ENCODE data around the gene ACAP1.
"Not testable (repeated sequence)": the region's sequence is repeated elsewhere in the genome, so short reads cannot be mapped to it uniquely, and the experiment has no call there.

The ACAP1 gene

DNA sequence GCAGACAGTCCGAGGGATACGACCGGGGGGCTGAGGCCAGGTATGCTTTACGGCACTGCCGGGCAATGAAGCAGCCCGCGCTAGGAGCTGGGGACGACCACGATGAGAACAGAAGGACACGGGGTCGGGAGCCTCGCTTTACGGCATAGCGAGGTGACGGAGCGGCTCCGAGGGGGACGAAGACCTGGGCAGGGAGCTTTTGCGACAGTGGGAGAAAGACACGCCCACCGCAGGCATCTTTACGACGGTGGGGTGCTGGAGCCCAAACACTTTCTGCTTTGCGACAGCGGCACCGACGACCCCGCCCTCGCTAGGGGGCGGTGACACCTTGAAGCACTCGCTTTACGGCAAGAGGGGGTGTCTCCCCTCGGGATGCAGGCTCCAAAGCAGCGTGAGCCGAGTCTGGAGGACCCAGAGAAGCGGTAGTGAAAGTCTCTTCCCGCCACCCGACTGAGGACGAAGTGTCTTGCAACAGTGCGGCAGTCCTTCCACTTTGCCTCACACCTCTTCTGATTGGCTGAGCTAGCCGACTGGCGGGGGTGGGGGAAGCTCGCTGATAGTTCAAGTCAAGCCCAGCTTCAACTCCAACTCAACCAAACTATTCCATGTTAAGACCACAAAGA is 6.8 kb upstream of the ACAP1 start:
- DNase-seq: peak; percentile 100

GRCh38 chr17:7329997-7330637 is 6.2 kb upstream of the ACAP1 start:
- peak; percentile 84 for DNase-seq

DNA sequence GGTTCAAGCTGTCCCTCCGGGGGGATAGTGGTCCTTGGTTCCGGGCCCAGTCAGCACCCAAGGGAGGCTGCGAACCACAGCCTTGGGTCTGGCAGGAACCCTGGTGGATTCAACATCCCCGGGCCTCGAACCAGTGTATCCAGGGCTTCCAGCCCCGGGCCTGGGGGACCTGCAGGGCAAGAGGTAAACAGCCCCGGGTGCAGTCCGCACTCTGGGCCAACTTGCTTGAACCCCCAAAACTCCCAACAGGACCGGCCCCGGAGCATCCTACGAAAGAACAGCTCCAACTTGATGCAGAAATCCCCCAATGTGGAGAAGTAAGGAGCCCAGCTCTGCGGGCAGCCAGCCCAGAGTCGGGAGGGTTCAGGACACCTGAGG is 5.7 kb upstream of the ACAP1 start:
- DNase-seq: no peak

GRCh38 chr17:7332111-7332510 is 4.2 kb upstream of the ACAP1 start:
- DNase-seq: no peak

- peak; percentile 65 for DNase-seq
These were observed 3.7 kb upstream of the ACAP1 start for GRCh38 chr17:7332600-7333069.

GRCh38 chr17:7334938-7335538 is 1.3 kb upstream of the ACAP1 start:
- DNase-seq: no peak

DNA sequence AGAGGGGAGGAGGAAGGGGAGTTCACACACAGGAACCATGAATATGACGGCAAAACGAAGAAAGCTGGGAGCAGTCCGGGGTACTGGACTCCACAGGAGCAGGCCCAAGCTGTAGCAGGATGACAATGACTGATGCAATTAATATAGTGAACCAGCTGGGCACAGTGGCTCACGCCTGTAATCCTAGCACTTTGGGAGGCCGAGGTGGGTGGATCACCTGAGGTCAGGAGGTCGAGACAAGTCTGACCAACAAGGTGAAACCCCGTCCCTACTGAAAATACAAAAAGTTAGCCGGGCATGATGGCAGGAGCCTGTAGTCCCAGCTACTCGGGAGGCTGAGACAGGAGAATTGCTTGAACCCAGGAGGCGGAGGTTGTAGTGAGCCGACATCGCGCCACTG is 564 bp upstream of the ACAP1 start:
- DNase-seq: not testable (repeated sequence)

GRCh38 chr17:7337600-7337999 is 1.3 kb downstream of the ACAP1 start:
- not testable (repeated sequence) for DNase-seq

GRCh38 chr17:7340179-7340578 is 3.9 kb downstream of the ACAP1 start:
- peak; percentile 50 for DNase-seq

DNA sequence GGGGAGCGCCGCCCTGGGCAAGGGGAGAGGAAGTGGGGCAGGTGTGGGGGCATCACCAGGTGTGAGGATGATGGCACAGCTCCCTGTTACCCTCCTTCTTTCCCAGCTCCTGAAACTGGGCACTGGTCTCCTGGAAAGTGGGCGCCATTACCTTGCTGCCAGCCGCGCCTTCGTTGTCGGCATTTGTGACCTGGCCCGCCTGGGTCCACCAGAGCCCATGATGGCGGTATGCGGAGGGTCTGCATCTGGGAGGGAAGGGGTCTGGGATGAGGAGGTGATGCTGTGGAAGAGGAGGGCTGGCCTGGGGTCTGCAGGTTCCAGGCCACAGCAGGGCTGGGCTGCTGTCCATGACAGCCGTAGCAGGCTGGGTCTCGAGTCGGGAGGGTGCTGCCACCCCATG is 5.5 kb downstream of the ACAP1 start:
- DNase-seq: no peak

- DNase-seq: no peak
These were observed 6.9 kb downstream of the ACAP1 start for GRCh38 chr17:7343250-7343649.

DNA sequence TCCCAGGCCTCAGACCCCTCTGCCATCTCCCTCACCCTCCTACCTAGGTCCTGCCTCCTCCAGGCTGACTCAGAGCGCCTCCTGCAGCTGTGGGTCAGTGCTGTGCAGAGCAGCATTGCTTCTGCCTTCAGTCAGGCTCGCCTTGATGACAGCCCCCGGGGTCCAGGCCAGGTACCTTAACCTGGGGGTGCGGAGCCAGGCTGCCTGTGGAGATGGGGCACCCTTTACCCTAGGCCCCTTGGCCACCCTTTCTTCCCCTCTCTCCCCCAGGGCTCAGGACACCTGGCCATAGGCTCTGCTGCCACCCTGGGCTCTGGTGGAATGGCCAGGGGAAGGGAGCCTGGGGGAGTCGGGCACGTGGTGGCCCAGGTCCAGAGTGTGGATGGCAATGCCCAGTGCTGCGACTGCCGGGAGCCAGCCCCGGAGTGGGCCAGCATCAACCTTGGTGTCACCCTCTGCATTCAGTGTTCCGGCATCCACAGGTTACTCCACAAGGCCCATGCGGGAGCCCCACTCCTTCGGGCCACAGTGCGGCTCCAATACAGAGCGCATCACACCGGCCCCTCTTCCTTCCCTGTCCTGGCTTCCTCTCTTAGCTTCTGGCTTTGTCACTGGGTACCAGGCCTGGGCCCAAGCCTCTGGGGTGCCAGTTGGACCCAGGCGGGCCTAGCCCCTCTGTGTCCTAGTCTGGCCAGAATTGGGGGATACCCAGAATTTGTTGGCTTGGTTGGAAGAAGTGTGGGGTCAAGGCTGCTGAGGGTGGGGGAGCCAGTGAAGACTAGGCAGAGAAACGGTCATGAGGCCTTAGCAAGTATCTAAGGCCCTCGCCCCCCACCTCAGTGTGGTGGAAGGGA is 10.7 kb downstream of the ACAP1 start:
- DNase-seq: no peak

DNA sequence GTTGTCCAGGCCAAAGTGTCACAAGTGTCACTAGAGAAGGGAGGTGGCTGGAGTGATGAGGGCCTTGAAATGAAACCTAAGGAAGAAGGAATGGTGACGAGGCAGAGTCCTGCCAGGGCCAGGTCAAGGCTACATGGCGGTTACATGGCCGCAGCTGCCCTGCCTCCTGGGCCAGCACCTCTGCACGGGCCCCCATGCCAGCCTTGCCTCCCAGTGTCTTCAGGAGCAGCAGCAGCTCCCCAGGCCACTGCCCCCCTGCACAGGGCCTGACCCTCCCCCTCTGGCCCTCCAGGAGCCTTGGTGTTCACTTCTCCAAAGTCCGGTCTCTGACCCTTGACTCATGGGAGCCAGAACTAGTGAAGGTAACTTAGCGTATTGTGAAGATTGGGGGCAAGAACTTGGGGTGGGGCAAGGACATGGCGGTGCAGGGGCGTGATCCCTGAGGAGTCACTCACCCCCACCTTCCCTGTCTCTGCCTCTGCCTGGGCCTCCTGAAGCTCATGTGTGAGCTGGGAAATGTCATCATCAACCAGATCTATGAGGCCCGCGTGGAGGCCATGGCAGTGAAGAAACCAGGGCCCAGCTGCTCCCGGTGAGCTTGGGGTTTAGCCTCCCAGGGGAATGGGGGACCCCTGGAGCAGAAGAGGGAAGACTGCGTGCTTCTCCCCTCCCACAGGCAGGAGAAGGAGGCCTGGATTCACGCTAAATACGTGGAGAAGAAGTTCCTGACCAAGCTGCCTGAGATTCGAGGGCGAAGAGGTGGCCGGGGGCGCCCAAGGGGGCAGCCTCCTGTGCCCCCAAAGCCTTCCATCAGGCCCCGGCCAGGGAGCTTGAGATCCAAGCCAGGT is 11.5 kb downstream of the ACAP1 start:
- DNase-seq: no peak

GRCh38 chr17:7348478-7349242 is 12.3 kb downstream of the ACAP1 start:
- no peak for DNase-seq

GRCh38 chr17:7351665-7352502 is 15.6 kb downstream of the ACAP1 start, which contains the start of gene KCTD11:
TSS of gene KCTD11 (plus strand) at chr17:7352162.
- peak; percentile 68 for DNase-seq

- no peak for DNase-seq
These were observed 16.2 kb downstream of the ACAP1 start for GRCh38 chr17:7352503-7352889.

GRCh38 chr17:7352910-7353635 is 16.7 kb downstream of the ACAP1 start:
- DNase-seq: no peak

- no peak for DNase-seq
These were observed 18.0 kb downstream of the ACAP1 start for GRCh38 chr17:7354262-7354843.

- DNase-seq: no peak
These were observed 18.7 kb downstream of the ACAP1 start, which contains the start of gene TMEM95 for GRCh38 chr17:7355053-7355452. TSS of gene TMEM95 (plus strand) at chr17:7355156. CDS start at chr17:7355205, 49 bp downstream.

All from MV-4-11 (cell line).